Inflammatory macrophage treated with lipopolysaccharide for 1 hour (primary cell): ENCODE data around the gene CDK5.
"Not testable (repeated sequence)": the region's sequence is repeated elsewhere in the genome, so short reads cannot be mapped to it uniquely, and the experiment has no call there.

ENCODE experiments used
- DNase-seq, 2 donors: peaks; one replicate each; pipeline ENCODE4 v3.0.0-alpha.2; 2020 to 2022

The CDK5 gene

DNA sequence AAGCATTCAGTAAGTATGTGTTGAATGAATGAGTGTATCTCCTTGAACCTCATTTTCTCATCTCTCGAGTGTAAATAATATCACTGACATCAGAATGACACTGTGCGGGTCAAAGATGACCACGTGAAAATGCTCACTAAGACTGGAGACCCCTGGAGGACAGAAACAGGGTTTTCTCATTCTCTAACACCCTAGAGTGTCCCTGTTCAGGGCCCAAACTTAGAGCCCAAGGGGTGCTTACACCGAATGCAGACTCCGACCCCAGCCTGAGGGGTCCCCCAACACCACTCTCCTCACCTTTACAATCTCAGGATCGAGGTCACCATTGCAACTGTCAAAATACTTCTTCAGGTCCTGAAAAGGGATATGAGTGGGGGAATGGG, 1.4 kb downstream of the CDK5 start:
- DNase-seq, result no peak

DNA sequence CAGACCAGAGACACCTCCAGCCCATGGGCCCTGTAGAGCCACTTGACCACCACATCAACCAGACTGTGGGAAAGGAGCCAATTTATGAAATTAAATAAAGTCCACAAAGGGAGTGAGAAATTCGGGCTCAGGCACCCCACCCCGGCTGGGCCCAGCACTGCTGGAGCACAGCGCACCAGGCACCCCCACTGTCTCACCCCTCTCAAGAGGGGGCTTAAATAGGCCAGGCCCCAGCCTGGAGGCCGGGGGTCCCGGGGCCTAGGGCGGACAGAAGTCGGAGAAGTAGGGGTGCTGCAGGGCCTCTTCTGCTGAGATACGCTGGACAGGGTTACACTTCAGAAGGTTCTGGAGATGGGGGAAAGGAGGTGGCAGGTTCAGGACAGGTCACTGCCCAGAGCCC, 3.9 kb downstream of the CDK5 start:
- no peak for DNase-seq

DNA sequence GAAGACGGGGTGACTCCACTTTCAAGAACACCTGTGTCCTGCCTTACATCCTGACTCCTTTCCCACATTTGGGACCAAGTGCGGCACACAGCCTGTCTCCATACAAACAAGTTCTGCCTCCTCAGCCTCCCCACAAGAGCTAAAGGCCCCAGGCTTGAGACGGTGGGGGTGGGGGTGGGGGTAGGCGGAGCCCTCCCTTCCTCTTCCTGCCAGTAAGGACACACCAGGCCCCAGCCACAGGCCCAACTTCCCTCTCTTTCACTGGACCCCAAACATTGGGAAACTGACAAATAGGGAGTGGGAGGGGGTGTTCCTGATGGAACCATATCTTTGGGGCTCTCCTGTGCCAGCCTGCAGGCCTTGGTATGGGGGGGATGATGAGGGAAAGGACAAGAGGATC, 4.6 kb downstream of the CDK5 start:
- DNase-seq, result peak; percentile 47 to 58

DNA sequence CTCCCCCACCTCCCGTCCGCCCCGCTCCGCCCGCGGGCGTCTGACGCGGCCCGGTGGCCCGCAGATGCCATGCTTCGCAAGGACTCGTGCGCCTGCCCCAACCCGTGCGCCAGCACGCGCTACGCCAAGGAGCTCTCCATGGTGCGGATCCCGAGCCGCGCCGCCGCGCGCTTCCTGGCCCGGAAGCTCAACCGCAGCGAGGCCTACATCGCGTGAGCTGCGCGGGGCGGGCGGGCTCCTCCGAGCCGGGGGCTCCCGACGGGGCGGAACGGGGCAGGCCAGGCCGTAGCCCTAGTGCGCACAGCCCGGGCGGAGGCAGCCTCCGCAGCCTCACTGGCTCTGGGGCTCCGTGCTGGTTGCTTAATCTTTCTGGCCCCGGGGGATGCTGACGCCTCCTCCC, 6.6 kb downstream of the CDK5 start:
- peak; percentile 16 to 32 for DNase-seq

DNA sequence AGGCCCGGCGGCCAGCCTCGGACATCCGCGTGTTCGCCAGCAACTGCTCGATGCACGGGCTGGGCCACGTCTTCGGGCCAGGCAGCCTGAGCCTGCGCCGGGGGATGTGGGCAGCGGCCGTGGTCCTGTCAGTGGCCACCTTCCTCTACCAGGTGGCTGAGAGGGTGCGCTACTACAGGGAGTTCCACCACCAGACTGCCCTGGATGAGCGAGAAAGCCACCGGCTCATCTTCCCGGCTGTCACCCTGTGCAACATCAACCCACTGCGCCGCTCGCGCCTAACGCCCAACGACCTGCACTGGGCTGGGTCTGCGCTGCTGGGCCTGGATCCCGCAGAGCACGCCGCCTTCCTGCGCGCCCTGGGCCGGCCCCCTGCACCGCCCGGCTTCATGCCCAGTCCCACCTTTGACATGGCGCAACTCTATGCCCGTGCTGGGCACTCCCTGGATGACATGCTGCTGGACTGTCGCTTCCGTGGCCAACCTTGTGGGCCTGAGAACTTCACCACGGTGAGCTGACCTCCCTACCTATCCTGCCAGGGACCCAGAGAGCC, 8.7 kb downstream of the CDK5 start:
- no peak for DNase-seq

DNA sequence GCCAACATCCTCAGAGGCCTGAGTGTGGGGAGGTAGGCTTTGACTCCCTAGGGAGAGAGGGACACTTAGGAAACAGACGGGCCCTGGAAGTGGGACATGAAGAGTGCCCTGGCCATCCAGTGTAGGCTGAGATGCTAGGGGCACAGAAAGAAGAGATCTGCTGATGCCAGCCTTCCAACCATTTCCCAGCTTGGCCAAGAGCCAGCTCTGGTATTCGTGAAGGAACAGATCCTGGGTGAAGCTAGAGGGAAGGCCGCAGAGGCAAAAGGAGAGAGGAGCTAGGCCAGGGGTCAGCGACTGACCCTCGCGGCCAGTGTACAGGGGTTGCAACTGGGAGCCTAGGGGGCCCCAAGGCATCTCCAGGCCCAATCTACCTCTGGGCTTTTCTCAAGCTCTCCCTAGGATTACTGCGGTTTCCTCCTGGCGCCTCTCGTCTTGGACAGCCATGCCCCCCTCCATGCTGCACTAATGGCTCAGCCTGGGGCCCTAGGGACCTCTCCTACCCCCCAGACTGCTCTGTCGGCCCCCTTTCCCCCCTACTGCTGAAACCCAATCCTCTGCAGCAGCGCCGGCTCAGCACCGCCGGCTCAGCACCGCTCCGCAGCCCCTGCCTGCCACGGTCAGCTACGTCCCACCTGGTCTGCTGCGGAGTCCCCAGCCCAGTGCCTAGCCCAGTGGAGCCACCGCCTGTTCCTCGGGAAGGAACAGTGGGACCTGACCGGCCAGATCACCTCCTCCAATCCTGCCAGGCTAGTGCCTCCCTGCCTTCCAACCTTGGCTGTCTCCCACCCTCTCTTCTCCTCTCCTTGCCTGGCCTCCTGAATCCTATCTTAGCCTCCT, 9.5 kb downstream of the CDK5 start, which contains the start of gene ASIC3:
Gene ASIC3, plus strand, starts transcription at position 556 of the 840 bp plus-strand sequence. CDS start 355 bp downstream, outside the sequence.
- DNase-seq, result no peak

DNA sequence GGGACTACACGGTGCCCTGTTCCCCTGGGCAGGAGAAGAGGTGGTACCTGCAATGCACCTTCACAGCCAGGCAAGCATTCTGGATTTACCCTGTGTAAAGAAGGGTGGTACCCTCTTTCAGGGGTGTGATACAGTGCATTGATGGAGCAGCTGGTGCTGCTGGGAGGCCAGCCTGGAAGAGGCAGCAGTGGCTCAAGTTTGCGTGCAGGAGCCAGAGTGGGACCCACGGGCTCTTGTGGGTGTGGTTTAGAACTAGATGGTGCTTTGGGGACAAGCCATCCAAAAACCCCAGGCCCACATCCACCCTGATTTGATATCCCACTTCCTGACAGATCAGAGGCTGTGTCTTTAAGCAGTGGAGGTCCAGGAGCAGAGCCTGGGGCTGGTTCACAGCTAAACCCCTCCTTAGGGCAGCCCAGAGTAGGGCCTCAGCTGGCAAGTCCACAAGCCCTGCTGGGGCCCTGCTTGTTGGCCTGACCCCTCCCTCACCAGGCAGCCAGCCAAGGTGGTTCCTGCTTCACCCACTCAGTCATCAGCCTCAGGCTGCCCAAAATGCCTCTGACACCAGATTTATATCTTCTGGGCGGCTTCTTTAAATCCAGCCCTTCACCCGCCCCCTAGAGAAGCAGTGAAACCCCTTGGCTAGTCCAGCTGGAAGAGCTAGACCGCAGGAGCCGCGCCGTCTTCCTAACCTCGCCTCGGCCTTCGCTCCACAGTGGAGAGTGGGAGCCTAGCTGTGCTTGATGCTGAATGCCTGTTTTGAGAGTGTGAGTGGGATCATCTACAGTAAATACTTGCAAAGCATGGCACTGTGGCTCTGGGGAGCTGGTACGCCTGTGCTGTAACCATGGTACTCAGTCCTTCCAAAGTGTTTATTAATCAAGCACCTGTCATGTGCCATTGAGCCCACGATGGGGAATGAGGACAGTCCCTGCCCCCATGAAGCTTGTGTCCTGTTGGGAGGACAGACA, 10.8 kb downstream of the CDK5 start:
- no peak for DNase-seq

DNA sequence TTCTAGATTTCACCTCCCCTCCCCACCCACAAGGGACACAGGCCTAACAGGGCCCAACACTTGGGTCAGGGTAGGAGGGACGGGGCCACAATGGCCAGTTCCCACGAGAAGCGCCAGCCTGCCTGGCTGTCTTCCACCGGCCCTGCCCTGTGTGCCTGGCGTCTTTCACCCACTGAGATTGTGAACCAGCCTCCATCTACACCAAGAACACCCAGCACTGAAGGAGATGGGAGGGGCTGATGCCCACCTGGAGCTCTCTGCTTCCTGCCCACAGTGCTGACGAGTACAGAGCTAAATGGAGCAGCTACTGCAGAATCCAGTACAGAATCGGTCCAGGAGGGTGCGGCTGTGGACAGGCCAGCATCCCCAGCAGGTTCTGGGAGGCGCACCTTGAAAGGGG, 11.7 kb downstream of the CDK5 start:
- no peak for DNase-seq

DNA sequence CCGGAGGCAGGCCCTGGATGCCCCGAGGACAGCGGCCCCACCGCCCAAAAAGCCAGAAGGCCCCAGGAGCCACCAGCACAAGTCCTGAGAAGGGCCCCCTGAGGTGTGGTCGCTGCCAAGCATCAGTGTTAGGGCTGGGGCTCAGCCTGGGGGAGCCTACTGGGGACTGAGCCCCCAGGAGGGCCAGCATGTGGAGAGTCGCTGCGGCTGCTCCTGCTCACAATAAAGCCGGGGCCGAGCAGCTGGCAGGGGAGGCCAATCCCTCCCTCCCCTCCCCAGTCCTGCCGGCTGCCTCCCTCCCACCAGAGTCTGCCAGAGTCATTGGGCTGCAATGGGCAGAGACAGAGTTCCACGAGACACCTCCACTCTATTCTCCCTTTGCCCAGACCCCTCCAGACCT, 12.4 kb downstream of the CDK5 start:
- DNase-seq, result no peak

DNA sequence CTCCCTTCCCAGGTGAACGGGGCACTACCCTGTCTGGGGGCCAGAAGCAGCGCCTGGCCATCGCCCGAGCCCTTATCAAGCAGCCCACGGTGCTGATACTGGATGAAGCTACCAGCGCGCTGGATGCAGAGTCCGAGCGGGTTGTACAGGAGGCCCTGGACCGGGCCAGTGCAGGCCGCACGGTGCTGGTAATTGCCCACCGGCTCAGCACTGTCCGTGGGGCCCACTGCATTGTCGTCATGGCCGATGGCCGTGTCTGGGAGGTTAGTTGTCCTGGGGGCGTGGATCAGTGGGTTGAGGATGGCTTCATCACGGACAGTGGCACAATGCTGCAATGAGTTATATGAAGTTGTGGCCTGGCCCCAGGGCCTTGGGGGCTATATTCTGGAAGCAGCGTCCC, 13.7 kb downstream of the CDK5 start:
- no peak for DNase-seq

DNA sequence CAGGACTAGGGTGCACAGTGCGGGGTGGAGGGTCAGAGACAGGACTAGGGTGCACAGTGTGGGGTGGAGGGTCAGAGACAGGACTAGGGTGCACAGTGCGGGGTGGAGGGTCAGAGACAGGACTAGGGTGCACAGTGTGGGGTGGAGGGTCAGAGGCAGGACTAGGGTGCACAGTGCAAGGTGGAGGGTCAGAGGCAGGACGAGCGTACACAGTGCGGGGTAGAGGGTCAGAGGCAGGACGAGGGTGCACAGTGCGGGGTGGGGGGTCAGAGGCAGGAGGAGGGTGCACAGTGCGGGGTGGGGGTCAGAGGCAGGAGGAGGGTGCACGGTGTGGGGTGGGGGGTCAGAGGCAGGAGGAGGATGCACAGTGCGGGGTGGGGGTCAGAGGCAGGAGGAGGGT, 14.2 kb downstream of the CDK5 start:
- not testable (repeated sequence) for DNase-seq

DNA sequence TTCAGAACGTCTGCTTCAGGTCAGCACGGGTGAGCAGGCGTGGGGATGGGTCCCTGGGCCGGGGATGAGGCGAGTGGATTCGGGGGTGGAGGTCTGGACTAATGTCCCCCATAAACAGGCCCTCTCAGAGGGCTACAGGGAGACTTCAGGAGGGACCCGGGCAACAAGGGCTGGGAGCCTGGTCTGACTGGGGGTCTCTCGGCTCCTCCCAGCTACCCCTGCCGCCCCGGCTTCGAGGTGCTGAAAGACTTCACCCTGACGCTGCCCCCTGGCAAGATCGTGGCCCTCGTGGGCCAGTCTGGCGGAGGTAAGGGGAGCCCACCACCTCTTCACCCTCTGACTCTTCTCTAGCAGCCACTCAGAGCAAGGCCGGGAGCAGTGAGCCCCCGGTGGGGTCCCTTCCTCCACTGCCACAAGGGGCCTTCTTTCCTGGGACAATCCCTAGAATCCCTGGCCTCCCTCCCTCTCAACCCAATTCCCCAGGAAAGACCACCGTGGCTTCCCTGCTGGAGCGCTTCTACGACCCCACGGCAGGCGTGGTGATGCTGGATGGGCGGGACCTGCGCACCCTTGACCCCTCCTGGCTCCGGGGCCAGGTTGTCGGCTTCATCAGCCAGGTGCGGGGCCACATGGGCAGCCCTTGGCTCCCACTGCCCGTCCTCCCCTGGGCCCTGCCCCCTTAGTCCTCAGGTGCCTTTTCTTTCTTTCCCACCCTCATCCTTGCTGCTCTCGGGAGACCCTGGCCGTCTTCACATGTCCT, 16.9 kb downstream of the CDK5 start:
- no peak for DNase-seq

DNA sequence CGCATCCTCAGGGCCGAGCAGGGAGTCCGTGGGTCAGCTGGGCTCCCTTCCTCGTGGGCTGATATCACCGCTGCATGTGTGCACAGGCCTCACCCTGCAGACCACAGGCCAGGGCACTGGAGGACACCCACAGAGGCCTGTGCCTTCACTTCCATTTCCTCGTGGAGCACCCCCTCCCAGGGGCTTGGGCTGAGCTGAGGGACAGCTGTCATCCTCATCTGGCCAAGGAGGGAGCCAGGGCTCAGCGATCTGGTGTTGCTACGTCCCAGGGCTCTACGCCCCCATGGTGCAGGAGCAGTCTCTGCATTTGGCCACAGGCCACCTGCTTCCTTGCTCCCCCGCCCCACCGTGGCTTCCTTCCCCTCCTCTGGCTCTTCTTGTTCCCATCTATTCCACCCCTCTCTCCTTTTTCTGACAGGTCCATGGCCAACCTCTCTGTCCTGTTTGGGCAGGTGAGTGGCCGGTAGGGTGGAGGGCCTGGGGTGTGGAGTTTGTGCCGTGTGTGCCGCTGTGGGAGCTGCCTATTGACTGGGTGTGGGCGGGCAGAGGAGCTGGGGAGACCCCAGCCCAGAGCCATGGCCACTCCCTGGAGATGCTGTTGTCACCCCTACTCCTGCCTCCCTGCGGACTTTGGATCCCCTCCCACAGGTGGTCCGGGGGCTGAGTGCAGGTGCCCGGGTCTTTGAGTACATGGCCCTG, 17.7 kb downstream of the CDK5 start:
- DNase-seq, result peak in 1 of 2 donors; percentile 39

DNA sequence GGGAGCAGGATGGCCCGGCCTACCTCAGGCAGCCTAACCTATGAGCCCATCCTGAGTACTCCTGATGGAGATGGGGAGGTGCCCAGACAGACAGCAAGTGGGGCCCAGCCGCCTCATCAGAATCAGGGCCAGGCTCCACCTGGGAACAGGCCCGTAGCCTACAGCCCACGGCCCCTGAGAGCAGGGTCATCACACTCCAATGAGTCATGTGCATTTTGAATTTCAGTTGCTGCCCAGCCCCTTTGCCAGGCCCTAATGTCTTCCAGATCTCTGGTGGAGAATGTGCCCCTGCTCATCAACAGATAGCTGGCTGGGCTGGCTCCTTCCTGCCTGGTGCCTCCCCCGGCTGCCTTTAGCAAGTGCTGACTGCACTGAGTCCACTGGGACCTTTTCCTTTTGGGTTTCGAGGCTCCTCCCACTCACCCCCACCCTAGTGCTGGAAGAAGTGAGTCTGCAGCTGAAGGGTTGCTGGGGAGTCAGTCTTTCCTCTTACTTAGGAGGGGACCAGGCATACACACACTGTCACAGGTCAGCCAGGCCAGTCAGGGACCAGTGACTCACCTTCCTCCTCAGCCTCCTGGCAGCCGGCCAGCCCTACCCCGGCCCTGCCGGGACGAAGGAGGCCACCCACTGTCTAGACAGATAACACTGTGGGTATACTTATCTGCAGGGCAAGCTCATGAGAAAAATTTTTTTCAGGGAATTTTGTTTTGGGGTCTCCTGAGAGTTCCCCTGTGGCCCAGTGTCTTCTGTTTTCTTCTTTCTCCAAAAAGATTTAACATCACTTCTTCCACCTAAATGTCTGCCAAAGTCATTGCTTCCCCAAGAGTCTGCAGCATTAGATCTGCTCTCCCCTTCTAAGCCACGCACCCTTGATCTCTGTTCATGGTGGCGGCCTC, 18.5 kb downstream of the CDK5 start:
- peak; percentile 74 to 92 for DNase-seq

DNA sequence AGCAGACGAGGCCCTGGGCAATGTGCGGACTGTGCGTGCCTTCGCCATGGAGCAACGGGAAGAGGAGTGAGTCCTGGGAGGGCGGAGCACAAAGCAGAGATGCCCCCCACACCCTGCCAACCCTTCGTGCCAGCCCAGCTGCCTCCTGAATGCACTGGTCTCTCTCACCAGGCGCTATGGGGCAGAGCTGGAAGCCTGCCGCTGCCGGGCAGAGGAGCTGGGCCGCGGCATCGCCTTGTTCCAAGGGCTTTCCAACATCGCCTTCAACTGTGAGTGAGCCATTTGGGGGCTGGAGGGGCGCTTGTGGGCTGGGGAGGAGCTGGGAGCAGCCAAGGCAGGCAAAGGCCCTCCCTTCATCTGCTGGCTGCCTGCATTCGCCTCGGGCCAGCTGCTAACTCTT, 21.8 kb downstream of the CDK5 start:
- DNase-seq, result no peak

DNA sequence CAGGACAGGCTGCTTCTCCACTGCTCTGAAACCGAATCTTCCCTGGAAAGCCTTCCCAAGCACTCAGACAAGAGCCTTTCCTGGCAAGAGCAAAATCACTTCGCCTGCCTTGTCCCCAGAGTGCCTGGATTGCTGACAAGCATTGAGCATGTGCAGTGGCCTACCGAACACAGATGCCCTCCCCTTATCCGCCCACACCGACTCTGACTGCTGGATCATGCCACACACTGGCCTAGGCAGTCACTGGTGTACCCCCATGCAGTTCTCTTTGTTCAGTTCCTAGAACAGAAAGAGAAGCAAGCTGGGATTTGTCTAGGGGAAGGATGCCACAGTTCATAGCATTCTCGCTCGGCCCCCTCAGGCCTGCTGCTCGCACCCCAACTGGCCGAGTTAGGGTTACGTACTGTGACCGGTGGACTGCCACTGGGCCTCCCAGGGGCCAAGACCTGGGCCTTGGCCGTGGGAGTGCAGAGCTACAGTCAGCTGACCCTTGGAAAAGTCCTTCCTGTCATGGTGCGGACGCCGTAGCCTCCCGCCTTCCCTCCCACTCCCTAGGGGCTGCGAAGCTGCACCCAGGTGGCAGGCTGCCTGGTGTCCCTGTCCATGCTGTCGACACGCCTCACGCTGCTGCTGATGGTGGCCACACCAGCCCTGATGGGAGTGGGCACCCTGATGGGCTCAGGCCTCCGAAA, 22.5 kb downstream of the CDK5 start:
- DNase-seq, result peak; percentile 73 to 85

DNA sequence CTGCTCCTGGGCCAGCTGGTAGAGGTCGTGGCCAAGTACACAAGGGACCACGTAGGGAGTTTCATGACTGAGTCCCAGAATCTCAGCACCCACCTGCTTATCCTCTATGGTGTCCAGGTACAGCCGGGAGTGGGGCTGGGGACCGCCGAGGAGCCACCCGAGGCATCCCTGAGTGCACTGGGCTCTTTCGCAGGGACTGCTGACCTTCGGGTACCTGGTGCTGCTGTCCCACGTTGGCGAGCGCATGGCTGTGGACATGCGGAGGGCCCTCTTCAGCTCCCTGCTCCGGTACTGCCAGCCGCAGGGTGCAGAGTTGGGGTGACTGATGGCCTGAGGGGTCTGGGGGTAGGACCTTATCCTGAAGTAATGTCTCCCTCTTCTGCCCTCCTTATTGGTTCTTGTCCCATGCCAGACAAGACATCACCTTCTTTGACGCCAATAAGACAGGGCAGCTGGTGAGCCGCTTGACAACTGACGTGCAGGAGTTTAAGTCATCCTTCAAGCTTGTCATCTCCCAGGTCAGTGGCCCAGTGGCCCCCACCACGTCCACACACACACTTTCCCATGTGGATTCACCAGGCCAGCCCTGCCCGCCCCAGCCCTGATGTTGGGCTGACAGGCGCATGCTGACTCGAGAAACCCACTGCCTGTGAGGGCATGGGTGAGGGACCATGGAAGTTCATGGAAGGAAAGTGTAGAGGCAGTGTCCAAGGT, 23.2 kb downstream of the CDK5 start:
- DNase-seq, result no peak

DNA sequence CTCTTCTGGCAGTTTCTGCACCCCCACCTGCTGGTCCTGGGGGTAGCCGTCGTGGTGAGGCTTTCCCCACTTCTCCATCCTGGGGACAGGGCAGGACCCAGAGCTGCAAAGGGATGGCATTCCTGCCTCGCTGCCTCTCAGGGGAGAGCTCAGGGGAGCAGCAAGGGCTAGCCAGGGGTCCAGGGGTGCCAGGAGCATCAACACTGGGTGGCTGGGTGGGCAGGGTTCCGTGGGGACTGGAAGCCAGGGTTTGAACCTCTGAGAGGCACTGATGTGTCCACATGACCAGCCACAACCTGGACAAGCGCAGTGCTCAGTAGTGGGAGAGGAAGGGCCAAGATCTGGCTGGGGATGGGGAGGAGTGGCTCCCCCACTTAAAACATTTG, 23.8 kb downstream of the CDK5 start:
- DNase-seq, result no peak
